ENCODE data around the gene NHLRC2. TPM values are rescaled to one million over a fixed set of nuclear protein-coding genes. Genes with fewer than 3 reads are reported as not detected.
"Not testable (repeated sequence)": the region's sequence is repeated elsewhere in the genome, so short reads cannot be mapped to it uniquely, and the experiment has no call there.

Gene NHLRC2
- total and polyA plus RNA-seq, 12 donors, result 5.8 to 45.2 (median 24.9) TPM

GRCh38 chr10:113819989-113820388, 34.5 kb upstream of the NHLRC2 start:
- H3K4me3 ChIP-seq, result no peak overlapping the region
- no peak overlapping the region for H3K27ac ChIP-seq
- H3K9me3 ChIP-seq (replicated peaks in 1 of 3), result no peaks in the 10 kb centered on the region
- 92 to 100% (median 95%) methylated on average over 4 of the region's 4 CpGs for WGBS, 4 donors
- DNase-seq, result no peak
- H3K4me1 ChIP-seq (replicated peaks in 1 of 2), result no peaks in the 10 kb centered on the region
- intact Hi-C loops (cut with DNase I), result no loop called here
- H3K36me3 ChIP-seq (replicated peaks in 1 of 2), result no peaks in the 10 kb centered on the region
- TF ChIP-seq CTCF (IDR thresholded peaks at IDR 0.05), result no peak
- TF ChIP-seq POLR2A (IDR thresholded peaks at IDR 0.05), result no peak
- H3K27me3 ChIP-seq, result no peaks in the 10 kb centered on the region

- 66 to 74% (median 70%) methylated on average over 8 of the region's 8 CpGs for WGBS, 4 donors
- no peak overlapping the region for H3K27ac ChIP-seq
- H3K4me1 ChIP-seq (replicated peaks in 1 of 2), result no peaks in the 10 kb centered on the region
- H3K9me3 ChIP-seq (replicated peaks in 1 of 3), result no peaks in the 10 kb centered on the region
- H3K27me3 ChIP-seq, result no peaks in the 10 kb centered on the region
- TF ChIP-seq POLR2A (IDR thresholded peaks at IDR 0.05) (no peak), CTCF (IDR thresholded peaks at IDR 0.05) (no peak)
- H3K36me3 ChIP-seq (replicated peaks in 1 of 2), result no peaks in the 10 kb centered on the region
- no peak for DNase-seq
- no peak overlapping the region for H3K4me3 ChIP-seq
- intact Hi-C loops (cut with DNase I), result no loop called here
Observed at GRCh38 chr10:113820507-113820906, 34.0 kb upstream of the NHLRC2 start.

GRCh38 chr10:113821306-113821705, 33.2 kb upstream of the NHLRC2 start:
- H3K27ac ChIP-seq; H3K36me3 ChIP-seq (replicated peaks in 1 of 2); H3K27me3 ChIP-seq; DNase-seq; H3K4me1 ChIP-seq (replicated peaks in 1 of 2); H3K4me3 ChIP-seq; intact Hi-C loops (cut with DNase I); H3K9me3 ChIP-seq (replicated peaks in 1 of 3): not testable (repeated sequence)
- 59 to 83% (median 71%) methylated on average over 3 of the region's 3 CpGs for WGBS, 4 donors

- no peaks in the 10 kb centered on the region for H3K4me1 ChIP-seq (replicated peaks in 1 of 2)
Observed at GRCh38 chr10:113822174-113822573, 32.3 kb upstream of the NHLRC2 start.

More at GRCh38 chr10:113822174-113822573, 32.3 kb upstream of the NHLRC2 start:
- H3K4me3 ChIP-seq, result no peak overlapping the region
- H3K27ac ChIP-seq, result no peak overlapping the region
- no peaks in the 10 kb centered on the region for H3K9me3 ChIP-seq (replicated peaks in 1 of 3)
- TF ChIP-seq CTCF (IDR thresholded peaks at IDR 0.05), result no peak
- no peak for TF ChIP-seq POLR2A (IDR thresholded peaks at IDR 0.05)
- no peak for DNase-seq
- WGBS, 4 donors, result 90 to 97% (median 95%) methylated on average over 7 of the region's 7 CpGs
- no peaks in the 10 kb centered on the region for H3K36me3 ChIP-seq (replicated peaks in 1 of 2)
- H3K27me3 ChIP-seq, result no peaks in the 10 kb centered on the region
- intact Hi-C loops (cut with DNase I), result no loop called here
